Loucy (cell line): ENCODE results near the gene SLC24A1.

Source experiments
- CTCF ChIP-seq: fragments of 200-600 bp; sonication (generic); conservative IDR thresholded peaks from 2 replicates; pipeline ENCODE4 v1.5.1; 2014; ENCODE audit warnings: mild to moderate bottlenecking, antibody characterized with exemption, low read length
- EZH2phosphoT487 ChIP-seq: fragments of 200-600 bp; IDR thresholded peaks from 2 replicates; pipeline ENCODE4 v1.6.1; 2018; ENCODE audit warnings: antibody characterized with exemption, mild to moderate bottlenecking, moderate library complexity, borderline replicate concordance

GRCh38 chr15:65577129-65577996, 44.4 kb upstream of the SLC24A1 start:
- TF ChIP-seq CTCF (no peak), EZH2phosphoT487 (no peak)
